Measurements from ENCODE around the gene DCAF8L2.
"Not testable (repeated sequence)": the region's sequence is repeated elsewhere in the genome, so short reads cannot be mapped to it uniquely, and the experiment has no call there.

The DCAF8L2 gene

DNA sequence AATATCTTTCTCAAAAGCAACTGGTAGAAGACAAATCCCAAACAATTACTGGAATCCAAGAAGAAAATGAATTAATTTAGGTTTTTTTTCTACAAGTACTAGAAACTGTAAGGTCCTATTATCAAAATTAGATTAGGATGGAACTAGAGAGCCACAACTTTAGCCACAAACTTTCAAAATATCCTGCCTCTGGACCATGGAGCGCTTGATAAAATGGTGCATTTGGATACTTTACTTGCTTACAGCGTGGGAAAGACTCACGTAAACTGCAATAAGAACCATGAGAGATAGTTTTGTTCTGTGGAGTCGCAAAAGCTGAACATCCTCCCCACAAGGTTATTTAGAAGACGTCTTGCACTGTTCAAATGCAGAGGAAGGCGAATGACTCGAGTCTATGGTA lies at the start of gene DCAF8L2:
TSS of gene DCAF8L2 (plus strand) at position 301 of the 400 bp plus-strand sequence. CDS start 156,552 bp downstream, outside the sequence.
- no peak for DNase-seq (ENCODE audit: low read depth in 2 of 2)

DNA sequence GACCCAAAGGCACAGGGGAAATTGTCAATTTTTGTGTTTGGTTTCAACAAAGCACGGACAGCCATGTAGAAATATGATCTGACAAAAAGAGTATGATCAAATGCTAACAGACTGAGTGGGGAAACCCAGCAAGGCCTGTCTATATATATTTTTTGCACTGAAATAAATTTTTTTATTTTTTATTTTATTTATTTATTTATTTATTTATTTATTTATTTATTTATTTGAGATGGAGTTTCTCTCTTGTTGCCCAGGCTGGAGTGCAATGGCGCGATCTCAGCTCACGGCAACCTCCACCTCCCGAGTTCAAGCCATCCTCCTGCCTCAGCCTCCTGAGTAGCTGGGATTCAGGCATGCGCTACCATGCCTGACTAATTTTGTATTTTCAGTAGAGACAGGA lies 49.0 kb upstream of the DCAF8L2 start:
- DNase-seq (ENCODE audit: low read depth in 2 of 2) = not testable (repeated sequence)

DNA sequence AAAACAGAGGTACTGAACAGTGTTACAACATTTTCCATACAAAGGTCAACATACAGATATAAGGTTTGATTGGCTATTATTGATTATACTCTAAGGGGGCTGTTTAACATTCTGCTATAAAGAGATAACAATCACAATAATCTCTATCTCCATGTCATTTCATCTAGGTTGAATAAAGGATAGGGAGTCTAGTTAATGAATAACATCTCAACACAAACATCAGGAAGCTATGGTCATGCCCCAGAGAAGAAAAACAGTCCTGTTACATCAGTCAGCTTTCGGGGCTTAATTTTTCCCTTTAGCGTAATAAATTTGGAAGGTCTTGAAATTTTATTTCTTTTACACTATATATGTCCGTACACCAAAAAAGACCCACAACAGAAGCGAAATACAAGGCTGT lies 41.5 kb upstream of the DCAF8L2 start:
- no peak for DNase-seq (ENCODE audit: low read depth in 2 of 2)

DNA sequence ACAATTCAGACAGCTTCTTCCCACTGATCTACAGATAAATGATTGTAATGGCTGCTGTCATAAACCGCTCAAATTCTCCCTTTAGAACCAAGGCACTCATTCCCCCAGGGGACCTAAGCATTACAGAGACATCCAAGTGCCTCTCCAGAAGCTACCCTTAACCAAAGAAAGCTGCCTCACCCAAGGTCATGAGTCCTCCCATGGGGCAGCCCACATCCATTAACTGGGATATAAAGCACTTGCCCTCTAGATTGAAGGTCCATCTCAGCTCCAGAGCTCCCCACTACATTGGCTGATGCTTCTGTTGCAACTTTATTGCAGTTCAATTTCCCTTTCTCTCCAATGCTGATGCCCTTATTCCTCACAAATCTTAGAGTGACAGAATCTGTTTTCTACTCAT lies 40.5 kb upstream of the DCAF8L2 start:
- DNase-seq (ENCODE audit: low read depth in 2 of 2) = no peak

DNA sequence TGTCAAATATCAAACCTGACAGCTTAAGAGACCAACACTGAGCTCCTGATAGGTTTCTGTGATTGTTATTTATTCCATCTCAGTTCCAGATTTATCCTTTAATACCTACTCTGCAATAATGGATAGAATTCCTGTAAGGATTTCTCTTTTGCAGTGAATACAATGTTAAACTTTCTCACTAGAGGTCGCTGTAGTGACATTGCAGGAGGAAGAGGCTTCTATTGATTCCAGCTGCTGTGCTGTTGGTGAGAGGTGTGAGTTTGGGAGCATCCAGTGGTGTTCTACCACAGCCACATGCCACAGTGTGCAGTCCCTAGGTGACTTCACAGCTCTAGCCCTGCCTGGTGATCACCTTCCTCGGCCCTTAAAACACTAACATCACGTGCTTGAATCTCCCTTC lies 34.6 kb upstream of the DCAF8L2 start:
- DNase-seq (ENCODE audit: low read depth in 2 of 2) = no peak

DNA sequence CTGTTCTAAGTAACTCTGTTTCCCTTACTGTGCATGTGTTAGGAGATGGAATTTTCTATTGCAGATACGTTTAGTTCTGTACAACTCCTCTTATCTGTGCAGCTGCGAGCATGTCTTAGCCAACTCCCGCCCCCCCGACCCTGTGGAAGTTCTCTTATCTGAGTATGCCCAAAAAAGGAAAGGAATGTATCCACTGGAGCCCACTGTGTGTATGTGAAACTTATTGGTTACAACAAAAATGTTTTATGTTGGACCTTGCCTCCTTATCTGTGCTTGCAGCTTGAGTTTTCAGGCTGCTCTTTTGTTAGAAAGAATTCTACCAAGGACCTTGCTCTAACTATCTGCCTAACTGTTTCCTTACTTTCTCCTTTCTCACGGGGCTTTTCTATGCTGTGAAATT lies 24.2 kb upstream of the DCAF8L2 start:
- no peak for DNase-seq (ENCODE audit: low read depth in 2 of 2)

DNA sequence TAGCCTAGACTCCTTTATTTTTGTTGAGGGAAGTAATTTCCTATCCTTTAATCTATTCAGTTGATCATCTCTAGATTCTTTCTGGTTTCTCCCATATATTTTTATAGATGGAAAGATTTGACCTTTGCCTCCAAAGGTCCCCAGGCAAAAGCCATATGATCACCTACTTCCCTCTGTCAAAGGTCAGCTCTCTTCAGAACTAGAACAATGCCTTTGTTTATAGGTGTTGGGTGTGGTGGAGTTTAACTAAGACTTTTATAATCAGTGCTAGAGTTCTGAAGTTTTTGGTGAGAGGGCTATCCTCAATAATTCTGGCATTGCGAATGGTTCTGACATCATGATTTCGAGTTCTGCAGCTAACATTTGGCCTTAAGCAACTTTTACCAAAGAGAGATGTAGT lies 19.0 kb upstream of the DCAF8L2 start:
- no peak for DNase-seq (ENCODE audit: low read depth in 2 of 2)

DNA sequence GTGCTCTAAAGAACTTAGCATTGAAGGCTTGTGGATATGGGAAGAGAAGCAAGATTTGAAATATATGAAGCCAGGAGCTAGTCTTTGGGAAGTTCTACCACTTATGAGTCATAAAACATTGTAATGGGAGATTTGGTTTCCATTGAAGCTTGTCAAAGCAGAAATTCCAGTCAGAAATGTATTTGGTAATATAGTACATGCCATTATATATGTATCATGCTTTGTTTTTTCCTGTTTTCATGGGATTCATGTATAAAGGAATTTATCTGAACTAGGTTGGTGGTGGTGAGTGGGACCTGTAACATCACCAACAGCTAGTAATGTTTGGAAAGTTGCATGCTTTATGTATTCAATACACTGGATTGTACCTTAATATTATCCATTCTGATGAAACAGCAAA lies 14.6 kb upstream of the DCAF8L2 start:
- DNase-seq (ENCODE audit: low read depth in 2 of 2) = no peak

DNA sequence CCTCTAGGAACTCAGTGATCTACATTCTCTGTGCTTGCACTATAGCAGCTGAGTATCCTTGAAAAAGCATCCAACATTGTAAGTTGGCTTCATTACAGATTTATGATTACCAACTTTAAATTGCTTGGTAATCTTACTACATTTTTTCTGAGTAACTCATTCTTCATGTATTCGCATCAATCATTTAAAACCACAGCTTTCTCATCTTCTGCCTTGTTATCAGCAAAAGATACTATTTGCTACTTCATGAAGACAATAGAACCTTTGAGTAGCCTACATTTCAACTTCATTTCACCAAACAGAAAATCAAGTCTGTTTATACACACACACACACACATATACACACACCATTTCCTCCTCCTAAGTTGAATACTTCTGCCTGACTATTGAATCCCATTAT lies 6.2 kb upstream of the DCAF8L2 start:
- DNase-seq (ENCODE audit: low read depth in 2 of 2) = no peak

DNA sequence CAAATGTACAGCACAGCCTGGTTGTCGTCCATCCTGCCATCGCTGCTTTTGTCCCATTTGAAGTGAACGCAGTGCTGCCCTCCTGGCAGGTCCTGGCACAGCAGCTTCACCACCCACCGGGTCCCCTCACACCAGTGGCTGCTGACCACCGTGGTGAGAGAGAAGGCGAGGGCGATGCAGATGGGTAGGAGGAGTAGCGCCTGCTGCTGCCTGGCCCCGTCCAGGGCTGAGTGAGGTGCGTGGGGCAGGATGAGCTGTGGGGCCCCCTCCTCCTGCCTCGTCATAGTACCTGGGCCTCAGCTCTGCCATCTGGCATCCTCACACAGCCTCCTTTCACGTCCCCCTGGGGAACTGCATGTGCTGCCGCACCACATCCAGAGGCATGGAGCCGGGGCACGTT lies 1.8 kb downstream of the DCAF8L2 start:
- no peak for DNase-seq (ENCODE audit: low read depth in 2 of 2)

DNA sequence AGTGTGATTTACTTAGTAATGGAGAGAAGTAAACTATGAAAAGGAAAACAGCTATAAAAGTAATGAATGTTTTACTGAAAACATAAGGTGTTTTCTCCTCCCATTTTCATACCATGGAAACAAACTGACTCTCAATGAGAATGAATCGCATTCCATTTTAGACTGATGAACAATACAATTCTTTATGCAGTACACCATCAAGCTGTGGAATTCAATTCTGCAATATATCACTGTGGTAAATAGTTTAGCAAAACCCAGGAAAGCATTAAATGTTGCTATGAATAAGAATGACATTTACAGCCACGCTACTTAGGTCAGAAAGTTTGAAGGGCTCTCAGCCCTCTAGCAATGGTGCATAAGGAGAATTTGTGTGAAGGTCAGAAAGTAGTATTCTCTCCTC lies 7.4 kb downstream of the DCAF8L2 start:
- no peak for DNase-seq (ENCODE audit: low read depth in 2 of 2)

DNA sequence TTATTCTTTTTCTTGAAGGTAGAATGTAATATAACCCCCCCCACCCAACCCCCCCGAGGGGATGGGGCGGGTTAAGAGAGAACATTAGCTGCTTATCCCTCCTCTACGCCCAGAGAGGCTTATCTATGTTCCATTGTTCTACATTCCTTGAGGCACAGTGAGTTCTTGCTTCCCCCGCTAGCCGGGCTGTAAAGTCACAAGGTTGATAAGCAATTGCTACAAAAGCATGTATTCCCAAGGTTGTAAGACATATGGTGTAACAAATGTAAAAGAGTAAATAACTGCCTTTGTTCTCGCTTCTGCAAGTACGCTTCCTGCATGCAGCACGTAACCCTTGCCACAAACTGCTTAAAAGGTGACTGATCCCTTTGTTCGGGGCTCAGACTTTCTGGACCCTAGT lies 8.2 kb downstream of the DCAF8L2 start:
- no peak for DNase-seq (ENCODE audit: low read depth in 2 of 2)

DNA sequence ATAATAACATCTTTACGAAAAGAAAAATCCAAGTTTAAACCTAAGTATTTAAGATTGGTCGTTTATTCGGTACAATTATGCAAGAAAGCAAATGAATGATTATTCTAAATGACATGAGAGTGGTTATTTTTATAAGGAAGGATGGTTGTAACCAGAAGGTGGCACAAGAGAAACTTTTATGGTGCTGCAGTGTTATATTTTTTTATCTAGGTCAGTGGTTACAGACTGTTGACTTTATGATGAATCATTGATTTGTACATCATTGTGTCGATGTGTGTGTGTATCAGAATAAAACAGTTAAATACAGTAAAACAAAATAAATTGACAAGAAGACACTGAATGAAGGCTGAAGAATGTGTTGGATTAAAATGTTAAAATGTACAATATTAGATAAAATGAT lies 9.8 kb downstream of the DCAF8L2 start:
- no peak for DNase-seq (ENCODE audit: low read depth in 2 of 2)

DNA sequence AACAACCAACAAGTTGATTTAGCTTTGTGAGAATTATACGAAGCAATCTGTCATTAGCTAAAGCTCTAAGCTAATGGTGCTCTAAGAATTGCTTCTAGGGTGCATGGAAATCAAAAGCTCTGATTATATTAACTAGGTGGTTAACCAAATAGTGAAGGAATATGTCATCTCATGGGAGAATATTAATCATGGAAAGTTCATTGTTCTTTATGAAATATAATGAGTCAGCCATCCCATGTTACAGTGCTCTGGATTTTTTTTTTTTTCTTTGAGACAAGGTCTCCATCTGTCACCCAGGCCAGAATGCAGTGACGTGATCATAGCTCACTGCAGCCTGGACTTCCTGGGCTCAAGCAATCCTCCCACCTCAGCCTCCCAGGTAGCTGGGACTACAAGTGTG lies 10.5 kb downstream of the DCAF8L2 start:
- no peak for DNase-seq (ENCODE audit: low read depth in 2 of 2)

DNA sequence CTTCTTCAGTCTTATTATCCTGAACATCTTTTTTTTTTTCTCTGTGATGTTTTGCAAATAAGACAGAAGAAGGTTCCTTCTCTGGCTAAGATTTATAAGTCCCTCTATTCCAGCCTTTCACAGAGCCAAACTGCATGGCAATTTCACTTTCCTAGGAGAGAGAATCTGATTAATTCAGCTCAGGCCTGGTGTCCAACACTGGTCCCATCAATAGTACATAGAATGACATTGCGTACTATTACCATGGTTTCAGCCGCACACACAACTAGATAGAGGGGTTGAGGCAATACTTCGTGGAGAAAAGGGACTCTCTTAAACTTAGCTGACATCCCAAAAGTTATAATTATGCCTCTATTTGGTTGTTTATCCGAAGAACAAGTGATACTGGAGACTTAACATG lies 18.5 kb downstream of the DCAF8L2 start:
- no peak for DNase-seq (ENCODE audit: low read depth in 2 of 2)

DNA sequence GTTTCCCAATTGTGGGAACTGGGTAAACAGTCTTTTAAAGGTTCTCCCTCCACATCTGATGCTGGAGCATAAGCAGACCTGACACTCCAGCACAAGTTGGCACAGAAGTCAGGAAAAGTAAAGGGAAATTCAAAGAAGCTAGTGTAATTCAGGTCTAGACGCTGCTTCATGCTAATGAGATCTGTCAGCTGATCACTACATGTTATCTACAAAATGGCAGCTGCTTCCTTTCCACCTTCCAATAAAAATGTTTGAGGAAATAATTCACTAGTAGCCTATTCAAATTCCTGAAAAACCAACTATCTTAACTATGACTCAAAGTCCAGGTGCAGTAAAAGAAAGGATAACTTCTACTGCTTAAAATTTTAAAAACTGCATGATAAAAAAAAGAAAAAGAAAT lies 29.3 kb downstream of the DCAF8L2 start:
- no peak for DNase-seq (ENCODE audit: low read depth in 2 of 2)

DNA sequence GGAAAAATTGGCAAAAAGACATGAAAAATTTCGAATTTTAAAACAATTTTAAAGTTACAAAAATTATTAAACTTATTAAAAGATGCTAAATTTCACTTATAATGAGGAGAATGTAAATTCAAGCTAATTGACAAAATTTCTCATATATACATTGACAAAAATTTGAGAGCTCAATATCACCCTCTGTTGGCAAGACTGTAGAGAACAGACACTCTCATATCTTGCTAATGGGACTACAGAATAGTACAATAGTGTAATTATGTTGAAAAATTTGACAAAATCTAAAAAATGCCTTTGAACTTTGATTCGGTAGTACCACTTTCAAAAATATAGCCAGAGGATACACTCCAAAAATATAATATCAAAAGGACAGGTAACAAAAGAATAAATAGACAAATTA lies 29.8 kb downstream of the DCAF8L2 start:
- DNase-seq (ENCODE audit: low read depth in 2 of 2) = no peak

DNA sequence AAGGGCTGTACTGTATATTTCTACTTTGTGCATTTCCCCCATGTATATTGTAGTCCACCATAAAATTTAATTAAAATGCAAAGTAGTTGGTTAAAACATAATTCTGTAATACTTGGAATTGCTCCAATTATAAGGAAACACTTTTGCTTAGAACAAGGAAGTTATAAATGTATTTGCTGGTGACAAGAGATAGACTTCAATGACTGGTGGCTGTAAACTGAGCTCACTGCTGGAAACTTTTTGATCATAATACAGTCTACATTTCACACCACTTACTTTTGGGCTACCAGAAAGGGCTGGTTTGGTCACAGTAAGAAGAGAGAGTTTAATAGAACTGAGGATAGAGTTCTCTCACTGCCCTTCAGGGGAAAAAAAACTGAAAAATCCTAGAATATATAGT lies 32.7 kb downstream of the DCAF8L2 start:
- no peak for DNase-seq (ENCODE audit: low read depth in 2 of 2)

DNA sequence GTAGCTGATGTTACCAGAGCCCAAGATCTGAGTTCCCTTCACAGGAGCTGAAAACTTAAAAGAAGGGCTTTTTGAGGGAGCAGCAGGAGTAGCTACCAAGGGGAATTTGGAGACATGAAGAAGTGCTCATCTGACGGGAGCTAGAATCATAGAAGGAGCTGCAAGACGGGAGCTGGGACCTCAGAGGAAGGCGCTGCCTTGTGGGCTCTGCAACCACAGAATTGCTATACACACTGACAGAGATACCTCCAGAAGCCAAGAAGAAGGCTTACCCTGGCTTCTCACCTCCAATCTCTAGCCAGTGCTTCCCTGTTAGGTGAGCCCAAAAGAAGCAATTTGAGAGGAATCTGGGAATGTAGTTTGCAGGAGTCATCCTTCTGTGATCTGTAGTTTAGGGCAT lies 35.9 kb downstream of the DCAF8L2 start:
- DNase-seq (ENCODE audit: low read depth in 2 of 2) = no peak

DNA sequence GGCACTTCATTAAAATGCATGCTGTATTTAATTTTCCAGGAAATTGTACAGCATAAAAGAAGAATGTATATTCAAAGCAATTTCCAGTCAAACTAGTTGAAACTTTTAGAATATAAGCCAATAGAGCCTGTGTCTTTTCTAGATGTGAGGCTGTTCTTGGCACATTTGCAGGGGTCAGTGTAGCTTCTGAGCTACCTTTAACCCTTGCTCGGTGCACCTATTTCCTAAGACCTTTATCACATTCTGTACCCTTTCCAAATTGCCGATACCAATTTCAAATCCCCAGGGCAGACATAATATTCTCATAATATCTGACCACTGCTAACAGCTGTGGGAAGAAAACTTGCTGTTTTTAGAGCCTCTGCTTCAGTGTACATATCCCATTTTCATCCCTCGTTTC lies 43.2 kb downstream of the DCAF8L2 start:
- DNase-seq (ENCODE audit: low read depth in 2 of 2) = no peak

DNA sequence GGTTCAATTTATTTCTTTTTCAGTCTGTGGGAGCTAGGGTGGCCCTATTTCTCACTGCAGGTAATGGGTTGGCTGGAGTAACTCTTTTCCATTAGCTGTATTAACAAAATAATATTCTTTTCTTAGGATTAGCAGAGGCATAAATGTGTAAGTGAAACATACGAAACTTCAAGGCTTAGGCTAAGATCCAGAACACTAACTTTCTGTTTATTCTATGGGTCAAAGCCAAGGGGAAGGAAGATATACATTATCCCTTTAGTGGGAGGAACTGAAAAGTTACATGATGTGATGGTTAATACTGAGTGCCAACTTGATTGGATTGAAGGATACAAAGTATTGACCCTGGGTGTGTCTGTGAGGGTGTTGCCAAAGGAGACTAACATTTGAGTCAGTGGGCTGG lies 66.4 kb downstream of the DCAF8L2 start:
- DNase-seq (ENCODE audit: low read depth in 2 of 2) = no peak

DNA sequence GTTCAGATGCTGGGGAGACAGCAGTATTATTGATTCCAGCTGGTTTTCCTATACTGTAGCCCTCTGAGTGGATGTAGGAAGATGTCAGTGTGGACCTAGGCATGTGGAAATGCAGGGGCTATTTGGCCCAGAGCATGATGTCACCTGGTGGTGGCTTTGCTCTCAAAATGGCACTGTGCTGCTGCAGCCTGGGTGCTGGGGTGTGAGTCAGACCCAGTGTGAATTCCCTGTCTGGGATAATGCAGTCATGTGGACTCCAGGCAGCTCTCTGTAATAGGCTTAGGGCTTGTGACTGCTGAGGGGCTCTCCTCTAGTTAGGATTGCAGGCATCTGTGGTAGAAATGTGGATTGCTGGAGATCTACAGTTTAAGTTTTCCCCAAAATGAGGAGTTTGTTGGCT lies 70.7 kb downstream of the DCAF8L2 start:
- DNase-seq (ENCODE audit: low read depth in 2 of 2) = no peak

DNA sequence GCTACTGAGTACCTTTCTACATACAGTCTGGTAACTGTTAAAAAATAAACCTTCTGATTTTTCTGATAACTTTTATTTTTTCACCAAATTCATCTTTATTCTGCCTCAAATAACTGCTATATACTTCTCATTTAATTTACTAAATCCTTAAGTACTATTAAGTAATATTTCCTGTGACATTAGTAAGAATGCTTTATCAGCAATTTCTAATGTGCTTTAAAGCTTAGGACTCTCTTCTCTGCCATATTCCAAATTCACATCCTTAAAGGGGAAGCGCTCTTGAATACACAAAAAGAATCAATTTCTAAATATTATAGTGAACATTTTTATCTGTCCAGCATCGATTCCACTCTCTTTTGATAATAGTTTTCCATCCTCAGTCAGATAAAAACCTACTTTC lies 81.1 kb downstream of the DCAF8L2 start:
- DNase-seq (ENCODE audit: low read depth in 2 of 2) = no peak

DNA sequence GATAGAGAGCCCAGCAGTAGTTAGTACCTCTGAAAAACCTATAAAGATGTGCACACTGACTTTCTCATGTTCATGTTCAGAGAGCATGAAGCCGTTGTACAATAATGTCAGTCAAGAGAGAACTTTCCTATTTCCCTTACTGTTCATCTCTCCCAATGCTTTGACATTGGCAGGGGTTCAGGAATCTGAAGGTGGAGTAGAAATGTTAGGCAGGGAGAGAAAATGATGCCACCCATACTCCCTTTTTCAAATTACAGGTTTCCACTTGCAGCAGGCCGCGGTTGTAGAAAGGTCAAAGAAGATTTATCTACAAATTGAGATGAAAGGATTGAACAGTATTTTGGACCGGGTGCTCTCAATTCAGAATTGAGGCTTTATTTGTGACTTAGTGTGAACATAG lies 84.3 kb downstream of the DCAF8L2 start:
- DNase-seq (ENCODE audit: low read depth in 2 of 2) = no peak

DNA sequence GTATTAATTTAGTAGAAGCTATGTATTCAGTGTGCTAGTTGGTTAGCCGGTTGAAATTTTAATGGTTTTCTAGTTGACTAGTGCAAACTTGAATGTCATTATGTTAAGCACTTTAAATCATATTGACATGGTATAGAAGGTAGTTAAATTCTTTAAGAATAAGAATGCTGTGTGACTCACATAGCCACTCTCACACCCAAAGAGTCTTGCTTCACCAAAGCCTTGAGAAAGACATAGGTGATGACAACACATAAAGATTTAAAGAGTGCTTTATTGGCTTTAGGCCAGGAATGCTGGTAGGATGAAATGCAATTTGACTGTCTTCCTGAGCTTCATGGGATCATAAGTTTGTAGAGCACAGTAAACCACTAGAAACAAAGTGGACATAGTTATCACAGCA lies 85.3 kb downstream of the DCAF8L2 start:
- no peak for DNase-seq (ENCODE audit: low read depth in 2 of 2)
